ENCODE results near the gene TMEM117.

The TMEM117 gene

DNA sequence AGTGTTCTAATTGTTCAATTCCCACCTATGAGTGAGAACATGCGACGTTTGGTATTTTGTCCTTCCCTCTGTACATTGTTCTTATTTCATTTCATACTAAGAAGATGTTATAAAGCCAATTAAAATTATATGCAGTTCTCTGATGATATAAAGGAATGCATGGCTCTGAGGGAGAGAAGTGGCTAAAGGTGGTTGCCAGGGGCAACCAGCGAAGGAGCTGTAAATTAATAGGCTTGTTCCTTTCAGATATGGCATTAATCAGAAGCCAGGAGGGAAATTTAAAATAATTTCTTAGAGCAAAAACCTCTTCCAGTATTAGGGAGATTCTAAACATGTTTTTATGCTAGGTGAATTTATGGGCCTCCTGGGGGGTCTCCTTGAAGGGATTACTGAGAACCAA is 227.8 kb downstream of the TMEM117 start:
- TF ChIP-seq, protein P1, sequence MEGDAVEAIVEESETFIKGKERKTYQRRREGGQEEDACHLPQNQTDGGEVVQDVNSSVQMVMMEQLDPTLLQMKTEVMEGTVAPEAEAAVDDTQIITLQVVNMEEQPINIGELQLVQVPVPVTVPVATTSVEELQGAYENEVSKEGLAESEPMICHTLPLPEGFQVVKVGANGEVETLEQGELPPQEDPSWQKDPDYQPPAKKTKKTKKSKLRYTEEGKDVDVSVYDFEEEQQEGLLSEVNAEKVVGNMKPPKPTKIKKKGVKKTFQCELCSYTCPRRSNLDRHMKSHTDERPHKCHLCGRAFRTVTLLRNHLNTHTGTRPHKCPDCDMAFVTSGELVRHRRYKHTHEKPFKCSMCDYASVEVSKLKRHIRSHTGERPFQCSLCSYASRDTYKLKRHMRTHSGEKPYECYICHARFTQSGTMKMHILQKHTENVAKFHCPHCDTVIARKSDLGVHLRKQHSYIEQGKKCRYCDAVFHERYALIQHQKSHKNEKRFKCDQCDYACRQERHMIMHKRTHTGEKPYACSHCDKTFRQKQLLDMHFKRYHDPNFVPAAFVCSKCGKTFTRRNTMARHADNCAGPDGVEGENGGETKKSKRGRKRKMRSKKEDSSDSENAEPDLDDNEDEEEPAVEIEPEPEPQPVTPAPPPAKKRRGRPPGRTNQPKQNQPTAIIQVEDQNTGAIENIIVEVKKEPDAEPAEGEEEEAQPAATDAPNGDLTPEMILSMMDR (IDR thresholded peaks at IDR 0.05; ENCODE audit: low read depth, low read length), result no peak
- Histone ChIP-seq H3K36me3 (no peaks in the 10 kb centered on the region), H3K4me1 (no peaks in the 10 kb centered on the region), H3K9me3 (no peaks in the 10 kb centered on the region), H3K4me3 (ENCODE audit: low read depth, low read length) (no peak overlapping the region), H3K27me3 (no peaks in the 10 kb centered on the region)
- no peak for DNase-seq

DNA sequence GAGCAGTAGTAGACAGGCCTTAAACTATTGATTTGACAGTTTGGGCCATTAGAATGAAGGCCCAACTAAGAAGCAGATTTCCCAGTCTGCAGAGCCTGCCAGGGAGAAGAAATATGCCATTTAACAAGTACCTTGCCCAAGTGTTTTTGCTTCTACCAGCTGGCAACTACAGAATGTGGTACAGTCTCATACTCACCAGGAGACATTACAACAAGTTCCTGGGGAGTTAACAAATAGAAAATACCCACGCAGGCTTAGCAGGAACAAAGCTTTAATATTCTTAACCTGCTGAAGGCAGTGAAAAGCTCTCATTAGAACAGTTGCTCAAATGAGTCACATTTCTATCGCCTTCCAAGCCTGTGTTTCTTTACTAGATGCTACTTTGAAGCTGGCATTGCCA is 241.0 kb downstream of the TMEM117 start:
- Histone ChIP-seq H3K9me3 (no peaks in the 10 kb centered on the region), H3K4me3 (ENCODE audit: low read depth, low read length) (no peak overlapping the region), H3K36me3 (no peaks in the 10 kb centered on the region), H3K4me1 (no peaks in the 10 kb centered on the region), H3K27me3 (no peaks in the 10 kb centered on the region)
- DNase-seq, result no peak
- TF ChIP-seq, protein P1 (IDR thresholded peaks at IDR 0.05; ENCODE audit: low read depth, low read length), result no peak

DNA sequence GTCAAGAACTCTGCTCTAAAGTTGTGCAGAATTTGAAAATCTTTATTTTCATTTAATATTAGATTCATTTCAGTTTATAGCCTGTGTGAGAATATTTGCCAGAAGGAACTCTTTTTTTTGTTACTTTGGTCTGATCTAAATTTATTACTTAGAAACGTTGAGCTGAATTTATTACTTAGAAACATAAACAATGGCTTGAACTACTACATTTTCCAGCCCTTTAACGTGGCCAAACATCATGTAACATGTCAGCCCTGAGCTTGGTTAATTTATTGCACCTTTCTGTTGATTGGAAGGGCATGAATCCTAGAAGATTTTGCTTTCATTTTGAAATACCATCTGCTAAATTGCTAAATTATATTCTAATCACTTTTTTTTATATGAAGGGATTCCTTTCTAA is 241.4 kb downstream of the TMEM117 start:
- H3K4me1 ChIP-seq, result no peaks in the 10 kb centered on the region
- no peak overlapping the region for H3K4me3 ChIP-seq (ENCODE audit: low read depth, low read length)
- no peaks in the 10 kb centered on the region for H3K27me3 ChIP-seq
- TF ChIP-seq, protein P1 (IDR thresholded peaks at IDR 0.05; ENCODE audit: low read depth, low read length), result no peak
- no peaks in the 10 kb centered on the region for H3K9me3 ChIP-seq
- no peak for DNase-seq
- no peaks in the 10 kb centered on the region for H3K36me3 ChIP-seq

DNA sequence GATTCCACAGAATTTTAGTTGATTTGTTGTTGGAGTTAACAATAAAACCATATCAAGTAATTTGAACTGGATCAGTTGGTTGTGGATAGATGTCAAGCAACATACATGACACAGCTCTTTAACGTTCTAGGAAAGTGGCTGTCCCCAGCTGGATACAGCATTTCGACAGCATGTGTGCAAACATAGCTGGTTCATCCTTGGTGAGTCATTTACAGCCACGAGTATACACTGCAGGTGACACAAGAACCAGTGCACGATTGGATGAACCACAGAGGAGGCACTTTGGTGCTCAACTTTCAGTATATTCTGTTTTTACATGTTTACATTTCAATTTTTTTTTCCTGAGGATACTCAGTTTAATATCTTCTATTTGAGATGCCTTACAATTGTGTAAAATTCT is 242.4 kb downstream of the TMEM117 start:
- Histone ChIP-seq H3K27me3 (no peaks in the 10 kb centered on the region), H3K4me3 (ENCODE audit: low read depth, low read length) (no peak overlapping the region), H3K9me3 (no peaks in the 10 kb centered on the region), H3K36me3 (no peaks in the 10 kb centered on the region), H3K4me1 (no peaks in the 10 kb centered on the region)
- no peak for DNase-seq
- TF ChIP-seq, protein P1 (IDR thresholded peaks at IDR 0.05; ENCODE audit: low read depth, low read length), result no peak

DNA sequence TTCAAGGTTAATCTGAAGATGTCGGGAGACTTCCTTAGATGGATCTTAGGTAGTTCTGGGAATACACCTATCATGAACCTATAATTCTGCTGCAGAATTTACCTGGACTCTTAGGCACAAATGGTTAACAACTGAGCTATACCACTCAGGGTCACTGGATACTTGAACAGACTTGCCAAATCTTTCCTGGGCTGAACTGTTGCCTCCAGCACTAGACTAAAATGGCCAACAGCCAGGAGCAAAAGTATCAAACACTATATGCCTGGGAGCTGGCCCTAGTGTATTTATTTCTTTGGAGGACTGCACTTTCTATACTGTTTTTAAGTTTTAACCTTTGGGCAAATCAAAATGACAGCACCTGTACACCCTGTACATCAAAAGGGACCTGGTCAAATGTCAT is 252.8 kb downstream of the TMEM117 start:
- no peak for DNase-seq
- TF ChIP-seq, protein P1 (IDR thresholded peaks at IDR 0.05; ENCODE audit: low read depth, low read length), result no peak
- H3K9me3 ChIP-seq, result no peaks in the 10 kb centered on the region
- no peaks in the 10 kb centered on the region for H3K4me1 ChIP-seq
- H3K4me3 ChIP-seq (ENCODE audit: low read depth, low read length), result no peak overlapping the region
- no peaks in the 10 kb centered on the region for H3K27me3 ChIP-seq
- no peaks in the 10 kb centered on the region for H3K36me3 ChIP-seq

DNA sequence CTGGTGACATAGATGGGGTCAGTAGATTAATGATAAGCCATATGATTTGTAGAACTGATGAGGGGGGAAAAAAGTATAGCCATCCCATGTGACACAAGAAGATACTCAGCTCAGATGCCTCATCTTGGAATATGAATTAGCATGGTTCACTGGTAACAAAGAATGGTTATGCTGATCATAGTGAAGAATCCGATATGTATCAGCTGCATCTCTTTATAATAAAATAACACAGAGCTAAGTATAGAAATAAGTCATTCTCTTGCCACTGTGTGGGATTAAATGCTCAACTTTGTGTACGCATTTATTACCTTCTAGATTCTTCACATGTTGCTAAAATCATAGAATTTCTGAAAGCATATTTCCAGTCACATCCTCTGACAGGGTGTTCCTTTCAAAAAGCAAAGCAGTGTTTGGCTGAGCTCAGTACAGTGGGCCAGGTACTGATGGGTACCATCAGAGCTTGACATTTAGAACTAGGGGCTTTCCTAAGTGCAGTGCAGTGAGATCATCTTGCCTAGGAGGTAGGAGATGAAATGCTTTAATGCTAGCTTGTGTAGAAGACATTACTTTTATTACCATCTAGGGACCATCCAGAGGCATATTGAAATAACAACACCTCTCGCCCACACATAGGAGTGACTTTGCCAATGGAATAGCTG is 256.2 kb downstream of the TMEM117 start:
- no peaks in the 10 kb centered on the region for H3K27me3 ChIP-seq
- H3K9me3 ChIP-seq, result no peaks in the 10 kb centered on the region
- TF ChIP-seq, protein P1 (IDR thresholded peaks at IDR 0.05; ENCODE audit: low read depth, low read length), result no peak

More for the DNA sequence above, 256.2 kb downstream of the TMEM117 start:
- H3K4me3 ChIP-seq (ENCODE audit: low read depth, low read length), result no peak overlapping the region
- H3K36me3 ChIP-seq, result no peaks in the 10 kb centered on the region
- DNase-seq, result no peak
- H3K4me1 ChIP-seq, result no peaks in the 10 kb centered on the region

All from BE2C (cell line).